Limb (tissue), 2 donors: ENCODE results near the gene ALDOC.
A peak's percentile ranks its signal among the peaks of the same experiment; 100 is the strongest.

Source experiments
- DNase-seq, 2 donors: peaks; one replicate each; pipeline ENCODE4 v3.0.0-alpha.2; 2016; ENCODE audit errors: extremely low spot score in 2 of 2

Gene ALDOC

DNA sequence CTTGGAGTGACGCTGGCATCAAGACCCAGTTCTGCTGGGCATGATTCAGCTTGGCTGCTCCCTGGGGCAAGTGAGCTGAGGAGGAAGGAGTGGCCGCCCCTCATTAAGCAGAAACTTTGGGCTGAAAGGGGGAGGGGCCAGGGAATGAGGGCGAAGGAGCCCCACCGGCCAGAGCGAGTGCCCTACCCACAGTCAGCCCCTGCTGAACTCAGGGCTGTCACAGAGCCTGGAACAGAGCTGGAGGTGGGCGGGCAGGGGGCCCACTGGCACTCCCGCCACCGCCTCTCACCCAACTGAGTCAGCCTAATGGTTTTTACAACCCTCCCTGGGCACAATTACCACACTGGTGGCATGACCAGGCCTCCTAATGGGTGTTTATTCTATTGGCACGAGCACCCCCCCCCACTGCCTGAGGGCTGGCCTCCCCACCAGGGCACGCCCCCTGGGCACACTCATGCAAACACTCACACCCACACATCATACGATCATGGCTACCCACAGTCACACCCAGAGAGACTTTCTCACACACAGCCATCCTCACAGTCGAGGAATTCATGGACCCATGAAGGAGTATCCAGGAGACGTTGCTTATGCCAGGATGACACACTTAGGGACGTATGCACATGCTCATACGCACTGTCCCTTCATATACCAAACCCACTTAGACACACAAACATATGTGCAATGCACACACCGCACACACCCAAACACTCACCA, 43.4 kb downstream of the ALDOC start:
- DNase-seq: no peak

DNA sequence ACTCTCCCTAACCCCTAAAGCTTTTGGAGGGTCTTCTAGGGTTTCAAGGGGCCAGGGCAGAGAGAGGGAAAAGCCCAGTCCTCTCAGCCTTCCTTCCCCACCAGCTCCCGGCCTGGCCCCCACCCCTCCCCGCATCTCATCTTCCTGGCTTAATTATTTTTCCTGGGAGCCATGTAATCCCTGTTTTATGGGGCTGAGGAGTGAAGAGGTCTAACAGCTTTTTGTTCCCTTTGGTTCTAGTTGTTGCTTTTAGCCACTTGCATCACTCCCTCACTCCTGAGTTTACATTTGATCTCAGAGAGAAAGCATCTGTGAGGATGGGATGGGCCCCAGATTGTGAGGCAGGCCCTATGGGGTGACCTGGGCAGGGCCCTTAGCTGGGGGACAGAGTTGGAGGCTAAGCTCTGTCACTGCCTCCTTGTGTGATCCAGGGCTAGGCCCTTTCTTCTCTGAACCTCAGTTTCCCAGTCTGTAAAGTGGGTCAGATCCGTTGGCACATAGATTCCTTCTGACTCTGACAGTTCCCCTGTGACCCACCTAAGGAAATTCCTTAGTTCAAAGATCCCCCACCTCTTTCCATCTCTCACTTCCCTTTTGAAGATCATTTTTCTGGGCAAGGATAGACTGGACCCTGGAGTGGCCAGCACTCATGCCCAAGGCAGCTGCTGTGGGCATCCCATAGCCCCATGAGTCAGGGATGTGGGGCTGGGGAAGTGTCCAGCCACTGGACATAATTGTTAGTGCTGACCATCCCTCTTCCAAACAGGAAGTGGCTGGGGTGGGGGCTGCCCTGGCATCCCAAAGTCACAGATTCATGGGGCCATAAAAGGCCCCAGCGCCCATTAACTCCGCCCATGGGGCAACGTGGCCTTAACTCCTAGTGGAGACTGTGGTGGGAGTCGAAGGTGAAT, 44.4 kb downstream of the ALDOC start:
- DNase-seq: no peak

DNA sequence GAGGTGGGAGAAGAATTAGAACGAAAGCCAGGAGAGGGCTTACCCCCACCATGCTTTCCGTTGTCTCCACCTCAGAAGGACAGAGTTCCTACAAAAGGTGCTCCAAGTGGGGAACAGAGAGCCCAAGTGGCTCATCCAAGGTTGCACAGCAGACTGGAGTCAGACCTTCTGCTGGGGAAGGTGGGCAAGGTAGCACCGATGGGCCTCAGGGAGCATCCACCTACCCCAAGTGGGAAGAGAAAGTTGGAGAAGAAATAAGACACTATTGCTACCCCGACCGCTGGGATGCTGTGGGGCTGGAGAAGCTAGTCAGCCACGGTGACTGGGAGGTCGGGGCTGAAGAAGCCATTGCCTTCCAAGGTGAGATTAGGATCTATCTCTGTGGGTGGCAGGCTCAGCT, 45.8 kb downstream of the ALDOC start:
- no peak for DNase-seq

- DNase-seq: no peak
Measured at GRCh38 chr17:28530250-28530649, 46.4 kb downstream of the ALDOC start.

GRCh38 chr17:28529013-28529400, 47.7 kb downstream of the ALDOC start:
- no peak for DNase-seq

GRCh38 chr17:28528327-28529012, 48.2 kb downstream of the ALDOC start:
- no peak for DNase-seq

DNA sequence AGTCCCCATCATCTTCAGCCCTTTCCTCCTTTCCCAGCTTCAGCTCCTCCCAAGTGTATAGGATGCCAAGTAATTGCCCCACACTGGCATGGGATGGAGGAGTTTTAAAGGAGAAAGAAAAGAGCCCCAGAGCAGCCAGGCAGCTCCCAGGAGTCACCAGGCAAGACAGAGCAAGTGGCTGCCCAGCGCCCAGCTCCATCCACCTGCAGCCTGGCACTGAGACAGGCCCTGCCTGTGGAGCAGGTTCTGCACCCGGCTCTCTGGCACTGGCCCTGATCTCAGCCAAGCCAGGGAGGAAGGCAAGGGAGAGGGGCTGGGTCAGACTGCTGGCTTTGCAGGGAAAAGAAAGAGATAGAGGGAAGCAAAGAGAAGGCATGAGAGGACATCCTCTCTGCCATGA, 48.8 kb downstream of the ALDOC start:
- no peak for DNase-seq

DNA sequence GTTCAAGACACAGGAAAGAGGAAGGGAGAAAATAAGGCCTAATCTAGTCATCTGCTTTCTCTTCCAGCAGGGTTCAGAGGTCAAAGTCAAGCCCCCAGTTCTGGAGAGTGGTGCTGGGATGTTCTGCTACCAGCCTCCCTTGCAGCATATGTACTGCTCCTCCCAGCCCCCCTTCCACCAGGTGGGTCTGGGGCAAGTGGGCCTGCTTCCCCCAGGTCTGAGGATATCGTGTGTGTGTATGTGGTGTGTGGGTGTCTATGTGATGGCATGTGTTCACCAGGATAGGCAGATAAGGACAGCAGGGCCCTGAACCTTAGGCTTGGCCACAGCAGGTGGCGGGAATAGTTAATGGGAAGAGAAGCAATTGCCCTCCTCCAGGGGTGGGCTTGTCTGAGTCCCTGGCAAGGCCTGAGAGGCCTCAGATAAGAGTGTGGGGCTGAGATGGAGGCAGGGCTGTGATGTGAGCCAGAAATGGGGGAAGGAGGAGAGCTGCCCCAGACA, 49.5 kb downstream of the ALDOC start:
- DNase-seq: no peak

GRCh38 chr17:28526381-28526780, 50.3 kb downstream of the ALDOC start:
- no peak for DNase-seq

GRCh38 chr17:28524476-28525424, 51.9 kb downstream of the ALDOC start:
- peak in 1 of 2 donors; percentile 27 for DNase-seq

GRCh38 chr17:28523876-28524275, 52.8 kb downstream of the ALDOC start:
- no peak for DNase-seq

DNA sequence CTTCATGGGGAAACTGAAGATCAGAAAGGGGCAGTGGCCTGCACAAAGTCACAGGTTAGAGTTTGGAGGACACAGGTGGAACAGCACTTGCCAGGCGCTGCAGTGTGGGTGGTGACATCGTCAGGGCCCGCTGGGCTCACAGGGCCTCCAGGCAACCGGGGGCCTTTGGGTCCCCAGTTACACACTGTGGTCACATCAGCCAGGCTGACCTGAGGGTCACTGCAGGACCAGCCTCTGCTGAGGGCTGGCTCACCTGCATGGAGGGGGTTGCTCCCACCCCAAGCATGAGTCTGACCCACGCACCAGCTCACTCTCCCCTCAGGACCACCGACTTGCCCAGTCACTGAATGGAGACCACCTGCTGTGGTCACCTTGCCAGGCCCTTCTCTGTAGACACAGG, 53.5 kb downstream of the ALDOC start:
- no peak for DNase-seq
